HCEC 1CT (cell line): ENCODE measurements around the gene REC8.
"Not testable (repeated sequence)": the region's sequence is repeated elsewhere in the genome, so short reads cannot be mapped to it uniquely, and the experiment has no call there.

Experiments
- DNase-seq: peaks from one replicate; pipeline ENCODE4 v3.0.0-alpha.2; 2017

REC8 gene

GRCh38 chr14:24206260-24207103 is 34.6 kb downstream of the REC8 start:
- no peak for DNase-seq

GRCh38 chr14:24207104-24207551 is 35.2 kb downstream of the REC8 start:
- DNase-seq, result no peak

DNA sequence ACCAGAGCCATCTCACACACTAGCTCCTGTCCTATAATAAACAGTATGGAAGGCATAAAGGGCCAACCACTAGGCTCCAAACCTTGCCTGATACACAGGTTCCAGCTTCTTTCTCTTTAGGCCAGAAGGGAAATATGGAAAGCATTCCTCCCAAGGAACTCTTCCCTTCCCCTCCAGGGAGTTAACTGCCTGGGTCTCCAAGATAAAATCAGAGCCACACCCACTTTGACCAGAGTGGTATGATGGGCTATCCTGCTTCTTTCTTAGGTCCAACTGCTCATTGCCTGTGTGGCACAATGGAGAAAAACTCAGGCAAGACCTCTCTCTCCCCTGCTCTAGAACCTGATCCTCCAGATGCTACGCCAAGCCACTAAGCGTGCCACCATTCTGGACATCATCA is 35.7 kb downstream of the REC8 start:
- no peak for DNase-seq

GRCh38 chr14:24211311-24211710 is 39.4 kb downstream of the REC8 start:
- DNase-seq, result no peak

DNA sequence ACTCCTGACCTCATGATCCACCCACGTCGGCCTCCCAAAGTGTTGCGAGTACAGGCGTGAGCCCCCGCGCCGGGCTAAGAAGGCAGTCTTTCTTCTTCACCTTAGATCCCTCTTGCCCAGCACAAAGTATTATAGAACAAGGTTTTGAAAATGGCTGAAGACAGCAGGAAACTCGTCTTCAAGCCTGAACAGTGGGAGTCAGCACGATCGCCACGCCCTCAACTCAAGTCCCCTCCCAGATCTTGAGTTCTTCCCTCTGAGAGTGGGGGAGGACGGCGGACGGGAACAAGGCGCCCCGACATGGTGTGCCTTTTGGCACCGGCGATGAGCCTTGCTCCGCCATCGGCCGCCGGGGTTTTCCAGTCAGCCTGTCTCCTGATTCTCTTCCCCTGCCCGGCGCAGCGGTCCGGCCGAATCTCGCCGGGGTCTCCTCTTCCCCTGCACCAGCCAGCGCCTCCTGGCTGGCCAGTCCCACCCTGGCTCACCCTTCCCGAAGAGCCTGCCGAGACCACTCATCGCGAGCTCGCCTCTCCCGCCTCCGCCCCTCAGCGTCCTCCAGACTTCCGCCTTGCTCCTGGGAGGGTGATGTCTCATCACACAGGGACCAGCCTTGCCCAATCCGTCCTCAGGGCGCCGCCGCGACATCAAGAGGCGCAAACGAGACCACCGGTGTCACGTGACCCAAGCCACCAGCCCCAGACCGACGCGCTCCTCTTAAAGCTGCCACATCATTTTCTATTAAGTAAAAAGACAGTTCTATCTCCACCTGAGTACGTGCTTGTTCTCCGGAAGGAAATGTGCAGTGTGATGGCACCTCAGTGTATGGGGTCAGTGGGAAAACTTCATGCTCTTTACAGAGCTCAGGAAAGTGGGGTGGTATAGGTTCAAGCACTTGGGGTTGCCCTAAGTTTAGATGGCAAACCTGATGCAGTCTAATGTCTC is 41.3 kb downstream of the REC8 start, which contains the start of gene CHMP4A:
Gene CHMP4A (minus strand): TSS at position 565 of the 942 bp plus-strand sequence. CDS start 49 bp downstream, at position 516.
- DNase-seq, result peak; percentile 98

DNA sequence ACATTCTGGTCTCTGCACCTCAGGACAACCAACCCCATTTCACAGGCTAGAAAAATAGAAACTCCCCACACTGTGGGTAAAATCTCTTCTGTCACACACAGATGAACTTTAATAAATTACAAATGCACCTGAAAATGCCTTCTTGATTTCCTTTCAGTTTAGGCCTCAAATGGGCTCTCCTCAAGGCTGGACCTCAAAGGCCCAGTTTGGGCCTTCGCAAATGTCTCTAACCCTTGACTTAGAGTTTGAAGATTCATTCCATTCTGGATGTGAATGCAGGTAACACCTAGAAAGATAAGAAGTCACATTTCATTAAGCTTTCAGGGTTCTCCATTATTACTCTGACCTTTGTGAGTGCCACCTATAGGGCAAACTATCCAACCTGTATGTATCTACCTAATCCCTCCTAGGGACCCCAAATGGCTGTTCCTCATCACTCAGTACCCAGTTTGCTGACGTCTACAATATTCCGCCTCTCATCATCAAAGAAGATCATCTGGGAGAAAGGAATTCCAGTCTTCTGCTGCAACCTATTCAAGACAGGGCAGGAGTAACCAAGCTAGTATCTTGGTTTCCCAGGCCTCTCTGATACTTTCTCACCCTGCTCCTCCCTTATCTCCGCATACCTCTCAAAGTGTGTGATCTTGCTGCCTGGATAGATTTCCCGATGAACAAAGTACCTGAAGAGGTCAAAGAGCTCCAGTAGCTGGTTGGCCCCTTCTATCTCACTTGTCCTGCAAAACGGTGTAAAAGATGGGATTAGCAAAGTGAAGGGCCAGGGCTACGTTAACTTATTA is 42.2 kb downstream of the REC8 start:
- no peak for DNase-seq

DNA sequence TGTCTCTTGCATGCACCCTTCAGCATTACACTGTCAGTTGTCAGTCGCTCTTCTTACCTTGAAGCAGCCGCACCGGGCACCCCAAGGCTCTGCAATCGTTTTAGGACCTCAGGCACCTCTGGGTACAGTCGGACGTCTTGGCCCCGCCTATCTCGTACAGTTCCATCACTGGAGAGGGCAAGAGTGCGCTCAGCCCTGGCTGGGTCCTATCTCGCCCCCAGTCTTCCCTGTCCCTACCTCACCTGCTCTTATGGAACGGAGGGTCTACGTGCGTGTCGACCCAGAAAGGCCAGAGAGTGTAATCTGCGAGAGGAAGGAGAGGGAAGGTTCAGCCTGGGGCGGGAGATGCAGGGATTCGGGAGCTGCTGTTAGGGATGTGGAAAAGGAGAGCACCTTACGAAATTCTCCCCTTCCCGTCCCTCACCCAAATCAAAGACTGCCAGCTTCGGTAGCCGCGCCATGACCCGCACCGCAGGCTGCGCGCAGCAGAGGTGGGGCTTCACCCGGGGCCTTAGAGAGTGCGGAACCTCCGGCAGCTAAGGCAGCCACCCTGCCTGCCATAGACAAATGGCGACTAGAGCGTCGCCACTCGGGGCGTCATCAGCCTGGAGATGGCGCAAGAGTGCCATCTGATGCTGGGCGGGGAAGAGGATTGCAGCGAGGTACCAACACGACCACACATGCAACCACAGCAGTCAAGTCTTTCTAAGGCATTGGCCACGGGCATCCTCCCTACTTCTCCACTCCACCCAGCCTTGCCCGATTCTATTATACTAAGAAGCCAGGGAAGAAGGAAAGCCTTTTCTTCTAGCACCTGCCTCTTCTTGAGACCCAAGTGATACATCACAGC is 43.8 kb downstream of the REC8 start, which contains the start of gene MDP1:
Gene MDP1 (minus strand): TSS at position 572 of the 850 bp plus-strand sequence. CDS start 111 bp downstream, at position 461.
- DNase-seq, result peak; percentile 82

DNA sequence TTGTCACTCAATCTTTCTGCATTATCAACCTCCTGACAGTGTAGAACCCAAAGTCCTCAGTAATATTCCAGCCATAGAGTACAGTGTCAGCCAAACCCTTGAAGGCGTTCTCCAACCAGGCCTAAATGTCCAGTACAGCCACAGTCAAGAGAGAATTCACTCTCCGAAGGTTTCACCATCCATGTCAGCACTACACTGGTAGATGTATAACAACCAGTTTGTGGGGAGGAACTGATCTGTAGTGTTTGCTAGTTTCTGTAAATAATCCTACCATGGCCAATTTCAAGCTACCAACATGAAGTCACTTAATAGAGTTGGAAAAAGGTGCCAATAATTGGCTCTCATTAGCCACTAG is 44.4 kb downstream of the REC8 start:
- no peak for DNase-seq

GRCh38 chr14:24216876-24217275 is 45.0 kb downstream of the REC8 start:
- not testable (repeated sequence) for DNase-seq

GRCh38 chr14:24219080-24219479 is 47.2 kb downstream of the REC8 start:
- no peak for DNase-seq

DNA sequence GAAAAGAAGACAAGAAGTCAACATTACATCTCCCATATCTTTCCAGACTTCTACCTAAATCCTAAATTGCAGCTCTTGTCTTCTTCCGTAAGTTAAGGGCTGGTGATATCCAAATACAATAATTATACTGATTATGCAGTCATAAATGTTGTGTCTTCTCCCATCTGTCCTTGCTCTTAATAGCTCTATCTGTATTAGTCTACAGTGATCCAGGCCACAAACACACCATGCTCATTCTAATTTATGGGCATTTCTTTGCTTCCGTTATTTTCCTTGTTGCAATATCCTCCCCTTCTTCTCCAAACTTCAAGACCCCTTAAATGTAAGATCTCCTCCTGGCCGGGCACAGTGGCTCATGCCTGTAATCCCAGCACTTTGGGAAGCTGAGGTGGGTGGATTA is 47.6 kb downstream of the REC8 start:
- no peak for DNase-seq

DNA sequence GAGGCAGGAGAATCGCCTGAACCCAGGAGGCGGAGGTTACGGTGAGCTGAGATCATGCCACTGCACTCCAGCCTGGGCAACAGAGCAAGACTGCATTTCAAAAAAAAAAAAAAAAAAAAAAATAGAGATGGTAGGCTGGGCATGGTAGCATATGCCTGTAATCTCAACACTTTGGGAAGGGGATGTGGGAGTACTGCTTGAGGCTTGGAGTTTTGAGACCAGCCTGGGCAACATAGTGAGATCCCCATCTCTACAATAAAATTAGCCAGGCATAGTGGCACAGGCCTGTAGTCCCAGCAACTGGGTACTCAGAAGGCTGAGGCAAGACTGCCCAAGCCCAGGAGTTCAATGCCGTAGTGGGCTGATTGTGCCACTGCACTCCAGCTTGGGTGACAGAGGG is 51.1 kb downstream of the REC8 start:
- not testable (repeated sequence) for DNase-seq

GRCh38 chr14:24224618-24225071 is 52.8 kb downstream of the REC8 start:
- peak; percentile 94 for DNase-seq

- DNase-seq, result no peak
These were observed 54.6 kb downstream of the REC8 start for GRCh38 chr14:24226473-24226872.

- DNase-seq, result no peak
These were observed 57.0 kb downstream of the REC8 start for GRCh38 chr14:24228902-24229301.
